Left renal pelvis (tissue), 4 donors: ENCODE data around the gene AUP1. TPM values are rescaled to one million over a fixed set of nuclear protein-coding genes. Genes with fewer than 3 reads are reported as not detected.

Source experiments
- DNase-seq, 4 donors: peaks; one replicate each; pipeline ENCODE4 v3.0.0-alpha.2; 2013; ENCODE audit warnings: low read depth in 4 of 4, low spot score in 3 of 4
- polyA plus RNA-seq, 4 donors: library from polyadenylated mRNA; unstranded; fragments of 120-200 nt; gene quantifications; one replicate each; pipeline ENCODE4 v1.2.1, GENCODE V29; 2013; ENCODE audit not compliant: insufficient read length in 4 of 4

Gene AUP1
- polyA plus RNA-seq, 4 donors = 84.6 to 125 (median 102) TPM

DNA sequence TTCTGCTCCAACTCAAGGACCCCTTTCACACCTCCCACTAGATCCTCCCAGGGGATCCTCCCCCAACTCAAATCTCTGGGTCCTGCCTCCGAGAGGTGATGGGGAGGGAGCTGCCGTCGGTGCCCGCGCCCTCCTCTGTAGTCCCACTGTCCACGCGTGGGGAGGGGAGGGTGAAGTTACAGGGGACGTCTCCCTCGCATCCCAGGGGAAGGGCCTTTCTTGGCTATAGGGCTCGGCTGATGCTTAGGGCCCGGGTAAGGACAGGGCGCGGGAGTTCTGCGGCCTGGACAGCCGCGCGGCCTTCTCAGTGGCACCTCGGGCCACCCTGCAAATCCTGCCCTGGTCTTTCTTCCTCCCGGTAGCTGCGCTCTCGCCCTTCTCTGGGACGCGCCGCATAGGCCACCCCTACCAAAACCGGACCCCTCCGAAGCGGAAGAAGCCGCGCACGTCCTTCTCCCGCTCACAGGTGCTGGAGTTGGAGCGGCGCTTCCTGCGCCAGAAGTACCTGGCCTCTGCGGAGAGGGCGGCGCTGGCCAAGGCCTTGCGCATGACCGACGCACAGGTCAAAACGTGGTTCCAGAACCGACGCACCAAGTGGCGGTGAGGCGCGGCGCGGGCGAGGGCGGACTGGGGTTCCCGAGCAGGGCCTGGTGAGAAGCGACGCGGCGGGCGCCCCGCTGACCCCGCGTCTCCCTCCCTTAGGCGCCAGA lies 14.1 kb downstream of the AUP1 start:
- no peak for DNase-seq

DNA sequence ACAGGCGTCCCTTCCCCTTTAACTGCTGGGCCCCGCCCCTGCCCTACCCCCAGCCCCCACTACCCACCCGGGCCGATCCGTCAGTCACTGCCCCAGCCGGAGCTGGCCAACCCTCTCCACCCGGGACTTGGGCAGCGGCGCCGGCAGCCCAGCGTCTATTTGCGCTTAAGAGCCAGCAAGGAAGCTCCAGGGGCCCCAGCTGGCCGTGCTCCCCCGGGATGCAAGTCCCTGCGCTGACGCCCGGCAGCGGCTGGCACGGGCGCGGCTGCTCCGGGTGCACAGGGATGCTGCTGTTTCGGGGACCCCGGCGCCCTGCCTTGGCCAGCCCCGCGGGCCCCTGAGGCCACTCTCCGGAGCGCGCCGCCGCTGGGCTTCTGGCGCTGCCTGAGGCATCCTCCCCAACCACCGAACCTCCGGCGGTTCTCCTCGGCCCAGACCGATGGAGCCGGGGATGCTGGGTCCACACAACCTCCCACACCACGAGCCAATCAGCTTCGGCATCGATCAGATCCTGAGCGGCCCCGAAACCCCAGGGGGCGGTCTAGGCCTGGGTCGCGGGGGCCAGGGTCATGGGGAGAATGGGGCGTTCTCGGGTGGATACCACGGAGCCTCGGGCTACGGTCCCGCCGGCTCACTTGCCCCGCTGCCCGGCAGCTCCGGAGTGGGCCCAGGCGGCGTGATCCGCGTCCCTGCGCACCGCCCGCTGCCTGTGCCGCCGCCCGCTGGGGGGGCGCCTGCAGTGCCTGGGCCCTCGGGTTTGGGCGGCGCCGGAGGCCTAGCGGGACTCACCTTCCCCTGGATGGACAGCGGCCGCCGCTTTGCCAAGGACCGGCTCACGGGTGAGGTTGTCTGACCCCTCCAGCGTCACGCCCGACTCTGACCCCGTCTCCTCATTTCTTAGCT lies 14.9 kb downstream of the AUP1 start, which contains the start of gene TLX2:
TSS of gene TLX2 (plus strand) at position 83 of the 903 bp plus-strand sequence. CDS start at position 440, 357 bp downstream.
- DNase-seq = no peak

DNA sequence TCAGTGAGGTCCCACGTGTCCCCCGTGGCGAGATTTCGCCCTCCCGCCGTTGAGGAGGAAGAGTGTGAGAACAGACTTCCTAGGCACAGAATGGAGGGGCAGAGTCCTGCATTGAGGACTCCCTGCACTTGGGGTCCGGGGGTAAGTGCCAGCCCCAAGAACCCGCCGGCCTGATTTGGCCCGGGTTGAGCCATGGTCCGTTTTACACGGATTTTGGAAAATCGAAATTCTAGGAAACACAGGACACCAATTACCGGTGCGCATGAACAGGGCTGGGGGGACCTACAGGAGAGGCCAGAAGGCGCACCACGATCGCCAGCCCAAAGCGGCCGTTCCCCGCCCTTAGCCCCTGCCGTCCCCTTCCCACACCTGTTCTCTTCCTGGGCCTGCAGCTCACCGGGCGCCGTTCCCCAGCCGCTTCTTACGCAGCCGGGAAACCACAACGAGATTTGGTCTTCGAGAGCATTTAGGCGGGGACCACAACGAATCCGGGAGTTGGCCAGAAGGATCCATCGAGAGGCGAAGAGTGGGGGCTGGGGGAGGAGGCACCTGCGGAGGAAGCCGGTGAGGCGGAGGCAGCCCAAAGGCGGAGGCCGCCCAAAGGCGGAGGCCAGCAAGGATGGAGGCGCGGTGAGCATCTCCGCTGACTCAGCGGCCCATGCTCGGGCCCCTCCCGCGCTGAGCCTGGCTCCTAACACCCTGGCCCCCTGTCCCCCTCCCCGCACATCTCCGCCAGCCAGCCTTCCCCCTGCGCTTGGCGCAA lies 15.7 kb downstream of the AUP1 start:
- no peak for DNase-seq

DNA sequence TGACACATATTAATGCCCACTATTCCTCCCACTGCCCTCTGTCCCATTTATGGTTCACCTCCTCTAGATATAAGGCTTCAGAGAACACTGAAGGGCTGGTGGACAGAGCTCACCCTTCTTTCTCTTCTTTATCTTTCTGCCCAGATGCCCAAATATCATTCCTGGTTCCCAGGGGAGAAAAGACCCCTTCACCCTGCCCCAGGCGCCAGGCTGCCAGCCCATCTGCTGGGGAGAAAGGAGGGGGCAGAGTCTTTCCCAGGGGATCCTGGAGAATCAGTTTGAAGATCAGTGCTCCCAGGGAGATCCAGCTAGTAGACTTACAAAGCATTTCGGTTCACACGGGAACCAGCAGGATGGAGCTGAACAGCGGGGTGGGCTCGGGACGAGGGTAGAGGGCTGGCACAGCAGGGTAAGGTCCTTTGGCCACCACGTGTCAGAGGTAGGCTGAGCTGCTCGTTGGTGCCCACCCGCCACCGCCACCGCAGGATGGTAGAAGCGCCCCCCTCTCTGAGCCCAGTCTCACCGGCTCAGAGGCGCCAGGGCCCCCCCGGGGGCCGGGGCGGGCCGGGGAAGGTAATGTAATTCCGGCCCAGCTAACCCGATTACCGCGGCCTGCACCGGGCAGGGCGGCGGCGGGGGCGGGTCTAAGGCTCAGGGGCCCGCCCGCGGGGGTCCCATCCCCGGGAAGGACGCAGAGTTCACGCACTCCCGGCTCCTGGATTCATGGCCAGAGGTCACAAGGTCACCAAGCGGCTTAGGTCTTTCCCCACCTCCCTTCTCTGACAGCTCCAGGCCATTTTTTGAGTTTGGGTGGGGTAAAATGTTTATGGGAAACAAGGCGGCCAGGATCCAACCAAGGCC lies 16.5 kb downstream of the AUP1 start:
- no peak for DNase-seq

DNA sequence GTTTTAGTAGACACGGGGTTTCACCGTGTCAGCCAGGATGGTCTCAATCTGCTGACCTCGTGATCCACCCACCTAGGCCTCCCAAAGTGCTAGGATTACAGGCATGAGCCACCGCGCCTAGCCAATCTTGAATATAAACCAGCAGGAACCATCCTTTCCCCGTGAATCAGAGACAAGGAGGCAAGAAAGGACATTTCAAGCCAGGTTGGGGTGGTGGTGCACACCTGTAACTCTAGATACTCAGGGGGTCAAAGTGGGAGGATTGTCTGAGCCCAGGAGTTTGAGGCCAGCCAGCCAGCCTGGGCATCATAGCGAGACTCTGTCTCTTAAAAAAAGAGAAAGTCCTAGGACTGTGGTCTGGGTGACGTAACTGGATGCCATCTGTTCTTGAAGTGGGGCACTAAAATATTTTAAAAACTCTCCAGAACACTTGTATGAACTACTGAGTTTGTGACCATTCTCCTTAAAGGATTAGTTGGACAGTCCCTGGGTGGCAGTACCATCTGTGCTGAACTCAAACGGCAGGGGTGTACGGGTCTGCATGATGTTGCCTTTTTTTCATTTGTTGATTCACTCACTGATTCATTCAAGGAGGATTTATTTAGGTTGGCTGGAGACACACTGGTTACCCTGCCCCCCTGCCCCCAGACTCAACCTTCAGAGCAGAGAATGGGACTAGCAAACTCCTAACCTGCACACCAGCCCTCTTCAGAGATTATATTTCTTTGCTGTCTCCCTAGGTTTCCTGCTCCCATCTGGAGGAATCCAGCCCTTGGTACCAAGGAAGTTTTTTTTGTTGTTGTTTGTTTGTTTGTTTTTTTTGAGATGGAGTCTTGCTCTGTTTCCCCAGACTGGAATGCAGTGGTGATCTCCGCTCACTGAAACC lies 18.2 kb downstream of the AUP1 start:
- DNase-seq = no peak

DNA sequence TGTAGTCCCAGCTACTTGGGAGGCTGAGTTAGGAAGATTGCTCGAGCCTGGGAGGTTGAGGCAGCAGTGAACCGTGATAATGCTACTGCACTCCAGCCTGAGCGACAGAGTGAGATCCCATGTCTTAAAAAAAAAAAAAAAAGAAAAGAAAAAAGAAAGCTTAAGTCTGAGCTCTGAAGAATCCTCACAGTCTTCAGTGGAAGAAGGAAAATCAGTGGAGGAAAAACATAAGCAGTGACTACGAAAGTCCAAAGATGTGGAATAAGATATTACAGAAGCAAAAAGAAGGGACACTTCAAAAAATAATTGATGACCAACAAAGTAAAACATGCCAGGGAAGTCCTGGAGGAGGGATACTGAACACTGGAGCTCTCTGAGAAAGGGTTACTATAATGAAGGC lies 19.2 kb downstream of the AUP1 start:
- no peak for DNase-seq

DNA sequence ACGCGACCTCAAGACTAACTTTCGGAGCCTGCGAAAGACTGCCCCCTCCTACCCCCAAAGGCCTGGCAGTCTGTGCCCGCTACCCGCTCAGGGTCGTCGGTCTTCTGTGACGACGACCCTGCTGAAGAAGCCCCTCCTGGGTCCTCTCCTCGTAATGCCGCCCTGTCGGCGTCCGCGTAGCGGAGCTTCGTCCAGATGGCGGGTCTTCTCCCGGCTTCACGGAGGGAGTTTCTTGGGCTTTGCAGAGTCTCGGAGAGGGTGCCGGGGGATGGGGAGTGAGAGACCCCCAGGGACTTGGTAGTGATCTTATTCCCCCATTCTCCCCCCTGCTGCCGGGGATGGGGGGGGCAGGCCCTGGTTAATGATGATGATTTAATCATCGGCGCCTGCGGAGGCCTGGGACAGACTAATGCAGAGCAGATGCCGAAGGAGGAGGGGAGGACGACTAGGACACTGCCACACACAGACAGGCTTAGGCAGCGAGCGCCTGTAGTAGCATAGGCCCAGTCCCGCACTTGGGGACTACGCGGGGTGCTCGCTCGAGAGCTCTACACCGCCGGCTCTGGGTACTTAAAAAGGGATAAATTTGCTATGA lies 21.5 kb downstream of the AUP1 start:
- DNase-seq = no peak

DNA sequence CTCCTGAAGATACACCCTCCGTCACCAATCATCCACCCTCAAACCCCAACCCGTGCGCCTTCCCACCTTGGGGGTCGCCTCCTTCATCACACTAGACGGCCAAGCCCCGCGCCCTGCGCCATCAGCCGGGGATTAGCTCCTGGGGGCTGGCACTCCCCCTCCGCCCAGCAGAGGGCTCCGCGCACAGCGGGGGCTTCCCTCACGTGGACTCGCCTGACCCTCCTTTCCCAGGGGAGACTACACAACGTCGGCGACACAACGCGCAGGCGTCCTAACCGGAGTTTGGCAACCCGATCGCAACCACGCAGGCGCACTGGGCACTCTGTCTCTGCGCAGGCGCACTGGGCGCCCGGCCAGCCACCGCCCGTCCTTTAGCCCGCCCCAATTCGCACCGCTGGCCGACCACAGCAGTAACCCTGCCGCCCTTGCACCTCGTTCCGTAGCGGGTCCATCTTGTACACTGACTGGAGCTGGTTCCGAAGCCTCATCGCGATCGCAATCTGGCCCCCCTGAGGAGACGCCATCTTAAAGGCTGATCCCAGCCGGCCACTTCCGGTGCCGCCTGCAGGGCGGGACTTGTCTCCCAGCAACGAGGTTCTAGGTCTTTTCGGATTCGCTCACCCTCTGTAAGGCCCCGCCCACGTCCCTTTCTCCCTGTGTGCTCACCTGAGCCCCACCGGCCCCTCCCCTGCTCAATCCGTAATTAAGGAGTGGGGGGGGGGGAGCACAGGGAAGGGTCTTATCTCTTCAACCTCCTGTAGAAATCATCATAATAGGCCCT lies 22.2 kb downstream of the AUP1 start, which contains the start of gene PCGF1:
TSS of gene PCGF1 (minus strand) at position 551 of the 781 bp plus-strand sequence. CDS start at position 524, 27 bp downstream.
- DNase-seq = peak; percentile 98

DNA sequence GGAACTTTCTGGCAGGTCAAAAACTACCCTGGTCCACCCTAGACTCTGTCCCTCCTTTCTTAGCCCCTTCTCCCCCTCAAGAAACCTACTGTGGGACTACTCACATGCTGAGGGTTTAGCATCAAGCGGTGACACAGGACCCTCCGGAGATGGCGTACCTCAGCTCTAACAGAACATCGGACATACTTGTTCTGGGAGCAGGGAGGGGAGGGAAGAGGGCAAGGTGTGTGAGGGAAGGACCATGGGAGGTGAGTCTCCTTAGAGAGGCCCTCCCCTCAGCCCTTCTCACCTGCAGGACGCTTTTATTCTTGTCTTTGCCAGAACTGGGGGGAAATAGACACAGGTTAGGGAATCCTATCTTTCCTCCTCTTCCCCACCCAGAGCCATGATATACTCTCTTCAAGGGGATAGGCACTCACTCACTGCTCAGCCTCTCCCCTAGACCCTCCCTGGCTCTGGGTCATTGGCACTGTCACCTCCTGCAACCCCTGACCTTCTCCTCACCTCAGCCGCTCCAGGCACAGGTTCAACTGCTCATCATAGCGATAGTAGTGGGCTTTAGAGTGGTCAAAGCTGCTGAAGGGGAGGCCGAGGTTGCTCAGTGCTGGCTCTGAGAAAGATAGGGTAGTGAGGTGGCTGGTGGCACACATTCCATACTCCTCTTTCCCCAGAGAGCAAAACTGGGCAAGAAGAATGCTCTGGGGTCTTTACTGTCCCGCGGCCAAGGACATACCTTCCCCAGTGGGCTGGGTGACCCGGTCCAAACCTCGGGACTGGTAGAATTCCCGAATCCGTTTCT lies 23.9 kb downstream of the AUP1 start:
- no peak for DNase-seq

DNA sequence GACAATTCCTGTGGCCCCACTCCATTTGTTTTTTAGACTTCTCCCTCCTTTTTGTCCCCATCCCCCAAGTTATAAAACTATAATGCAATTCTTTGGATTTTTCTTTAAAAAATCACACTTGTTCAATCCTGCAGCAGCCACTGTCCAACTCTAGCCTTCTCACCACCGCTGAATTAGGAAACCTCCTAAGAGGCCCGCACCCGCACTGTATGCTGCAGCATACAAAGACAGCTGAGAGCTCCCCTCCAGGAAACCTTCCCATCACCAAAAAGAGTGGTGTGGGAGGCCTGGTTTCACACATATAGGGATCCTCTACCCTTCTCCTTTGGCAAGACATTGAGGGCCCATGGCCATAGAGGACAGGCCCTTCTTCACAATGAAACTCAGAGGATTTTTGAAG lies 24.9 kb downstream of the AUP1 start:
- no peak for DNase-seq

DNA sequence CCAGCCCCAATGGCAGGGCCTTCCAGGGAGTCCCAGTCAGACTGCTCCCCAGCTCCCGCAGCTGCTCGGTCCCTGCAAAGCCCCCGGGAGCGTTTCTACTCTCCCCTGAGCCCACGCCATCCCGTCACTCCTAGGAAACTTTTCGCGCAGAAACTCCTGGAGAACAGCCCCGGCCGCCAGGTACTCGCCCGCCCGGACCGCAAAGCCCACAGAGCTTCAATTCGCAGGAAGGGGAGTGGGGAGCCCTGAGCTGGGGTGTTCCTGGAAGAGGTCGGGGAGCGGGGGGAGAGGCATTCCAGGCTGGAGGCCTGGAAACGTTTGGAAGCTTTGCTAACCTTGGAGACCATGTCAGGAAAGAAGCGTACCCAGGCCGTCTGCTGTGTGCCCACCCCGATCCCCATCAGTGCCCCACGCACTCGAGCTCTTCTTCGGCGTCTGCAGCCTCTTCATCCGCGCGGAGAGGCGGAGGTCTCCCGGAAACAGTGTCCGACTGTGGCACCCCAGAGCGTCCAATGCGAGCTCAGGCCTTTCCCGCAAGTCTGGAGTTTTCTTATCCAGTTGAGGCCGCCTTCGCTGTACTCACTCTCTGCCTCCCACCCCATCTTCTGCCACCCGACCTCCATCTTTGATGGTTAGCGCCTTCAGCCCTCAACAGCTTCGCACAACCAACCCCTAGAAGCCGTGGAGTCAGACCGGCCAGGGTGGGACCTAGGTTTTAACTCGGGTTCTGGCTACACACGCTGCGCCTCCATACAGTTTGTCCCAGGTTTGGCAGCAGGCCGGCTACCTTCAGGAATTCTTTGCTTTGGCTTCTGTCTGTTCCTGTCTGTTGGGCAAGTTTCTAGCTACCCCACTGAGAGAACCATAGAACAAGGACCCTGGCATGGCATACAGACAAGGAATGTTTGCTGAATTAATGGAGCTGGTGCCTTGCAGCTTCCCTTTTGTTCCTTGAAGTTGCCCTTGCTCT lies 25.7 kb downstream of the AUP1 start:
- DNase-seq = no peak

DNA sequence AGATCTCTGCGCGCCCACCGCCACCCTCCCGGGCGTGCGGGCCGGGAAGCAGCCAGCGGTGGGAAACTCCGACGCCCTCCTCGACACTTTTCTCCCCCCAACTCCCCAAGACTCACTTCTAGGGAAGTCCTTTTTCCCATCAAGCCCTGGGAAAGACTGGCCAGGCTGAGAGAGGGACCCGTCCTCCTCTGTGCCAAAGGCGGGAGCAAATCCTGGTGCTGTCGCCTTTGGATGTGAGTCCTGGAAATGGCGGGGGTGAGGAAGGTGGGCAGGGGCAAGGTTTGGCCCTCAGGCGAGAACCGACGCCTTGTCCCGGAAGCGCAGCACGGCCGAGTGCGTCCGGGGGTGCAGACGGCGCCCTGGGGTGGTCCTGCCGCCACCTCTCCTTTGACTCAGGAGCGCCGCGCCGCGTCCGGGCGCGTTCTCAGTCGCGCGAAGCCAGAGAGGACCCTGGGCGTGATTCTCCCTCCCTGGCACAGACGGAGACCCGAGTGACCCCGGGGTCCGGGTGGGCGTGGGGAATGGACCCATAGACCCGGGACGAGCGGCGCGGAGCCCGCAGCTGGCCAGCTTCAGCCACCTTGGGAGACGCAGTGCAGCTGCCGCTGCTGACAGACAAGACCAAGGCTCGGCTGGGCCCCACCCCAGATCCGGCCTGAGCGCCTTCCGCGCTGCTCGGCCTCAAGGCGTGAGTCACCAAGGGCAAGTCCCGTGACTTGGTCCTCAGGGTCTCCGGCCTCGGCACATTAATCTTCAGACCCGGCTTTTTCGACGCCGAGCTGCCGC lies 26.6 kb downstream of the AUP1 start:
- DNase-seq = no peak

DNA sequence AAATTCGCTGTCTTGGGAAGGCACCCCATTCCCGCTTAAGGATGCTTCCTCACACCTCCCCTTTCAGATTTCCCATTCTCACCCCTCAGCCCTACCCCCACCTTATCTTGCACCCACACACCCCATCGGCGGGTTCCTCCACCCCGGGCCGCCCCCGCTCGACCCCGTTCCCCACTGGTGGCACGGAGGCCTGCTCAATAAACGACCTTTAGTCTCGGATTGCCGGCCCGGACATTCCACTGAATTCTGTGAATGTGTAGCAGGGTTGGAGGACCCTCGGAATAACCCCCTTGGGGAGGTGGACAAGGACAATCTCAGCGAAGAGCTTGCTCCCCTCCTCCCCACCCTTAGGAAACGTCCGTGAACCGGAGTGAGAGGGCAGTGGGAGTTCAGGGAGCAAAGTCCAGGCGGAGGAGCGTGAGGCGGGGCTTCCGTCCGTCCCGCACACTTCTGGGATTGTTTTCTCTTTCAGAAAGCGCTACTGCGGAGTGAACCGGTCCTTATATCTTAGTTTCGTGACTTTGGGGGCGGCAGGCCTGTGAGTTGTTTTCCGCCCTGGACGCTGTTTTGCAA lies 27.3 kb downstream of the AUP1 start:
- DNase-seq = no peak

DNA sequence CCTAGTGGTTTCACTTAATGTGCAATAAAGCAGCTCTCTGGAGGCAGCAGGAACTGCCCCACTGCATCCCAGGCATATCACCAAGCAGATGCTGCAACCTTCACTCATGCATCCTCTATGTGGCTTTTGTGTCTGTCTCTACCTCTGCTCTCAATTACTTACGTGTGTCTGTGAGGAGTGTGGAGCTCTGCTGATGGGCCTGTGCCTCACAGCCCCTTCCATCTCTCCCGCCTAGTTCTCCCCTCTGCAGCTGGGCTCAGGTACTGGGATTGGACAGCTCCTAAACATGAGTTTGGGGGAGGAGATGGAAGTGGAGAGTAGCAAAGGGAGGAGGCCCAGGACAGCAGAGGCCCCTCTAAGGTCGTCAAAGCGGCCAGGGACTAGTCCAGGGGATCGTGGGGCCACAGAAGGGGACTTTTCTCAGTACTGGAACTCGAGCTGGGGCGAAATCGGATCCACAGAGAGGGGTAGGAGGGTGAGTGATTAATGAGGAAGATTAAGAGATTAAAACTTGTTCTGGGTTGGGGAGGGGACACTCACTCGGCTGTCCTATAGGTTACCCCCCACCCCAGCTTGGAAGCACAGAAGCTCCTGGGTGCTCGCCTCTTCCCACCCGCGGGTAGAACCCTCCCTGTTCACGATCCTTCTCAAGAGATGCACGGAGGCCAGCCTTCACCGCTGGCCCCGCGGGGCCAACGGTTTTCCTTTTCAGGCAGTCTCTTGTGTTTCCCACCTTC lies 28.0 kb downstream of the AUP1 start:
- DNase-seq = no peak
